H1 (cell line): Measurements from ENCODE around the gene DYDC1.

Experiments used
- CREB1 ChIP-seq: IDR thresholded peaks from 2 replicates; pipeline ENCODE4 v1.6.1; 2012; ENCODE audit warnings: inconsistent platforms
- CTCF ChIP-seq, 3 experiments: IDR thresholded peaks; 1 replicate in 2 of 3; 2 replicates in 1 of 3; pipeline versions ENCODE4 v1.5.1 to v1.6.1; 2011; ENCODE audit warnings: low read length in 3 of 3, mild to moderate bottlenecking in 3 of 3, inconsistent platforms in 2 of 3, low read depth in 1 of 3, moderate library complexity in 1 of 3; ENCODE audit not compliant: insufficient read depth in 1 of 3; ENCODE audit errors: control extremely low read depth in 1 of 3
- MAFK ChIP-seq: IDR thresholded peaks from 2 replicates; pipeline ENCODE4 v1.6.1; 2012; ENCODE audit warnings: low read depth, mild to moderate bottlenecking, improper control_type of control experiment, low read length
- SIN3A ChIP-seq, 2 experiments: IDR thresholded peaks in 1 of 2; conservative IDR thresholded peaks in 1 of 2; 2 replicates each; pipeline ENCODE4 v1.6.1; 2011 to 2012; ENCODE audit warnings: low read length in 2 of 2, improper control_type of control experiment in 1 of 2, low read depth in 1 of 2, mild to moderate bottlenecking in 1 of 2

- no peak for TF ChIP-seq MAFK
- TF ChIP-seq CREB1 = no peak
- no peak for TF ChIP-seq CTCF (IDR thresholded peaks at IDR 0.05; ENCODE audit: control extremely low read depth in 1 of 3, insufficient read depth in 1 of 3, low read depth in 1 of 3, low read length in 3 of 3)
- no peak for TF ChIP-seq SIN3A (conservative IDR thresholded peaks at IDR 0.05 in 1 of 2, IDR thresholded peaks at IDR 0.05 in 1 of 2; ENCODE audit: low read depth in 1 of 2, low read length in 2 of 2)
These were observed 16.1 kb upstream of the DYDC1 start for GRCh38 chr10:80372675-80373074.
